GM18498 (cell line): ENCODE measurements around the gene RASL10B.
"Not testable (repeated sequence)": the region's sequence is repeated elsewhere in the genome, so short reads cannot be mapped to it uniquely, and the experiment has no call there.

Experiments
- ATAC-seq: cut with Tn5 transposase; IDR thresholded peaks from one replicate; pipeline ENCODE4 v1.9.1; 2021; ENCODE audit warnings: mild to moderate bottlenecking, moderate library complexity; ENCODE audit not compliant: unreplicated experiment

Gene RASL10B

GRCh38 chr17:35740997-35741931, 9.8 kb downstream of the RASL10B start:
- ATAC-seq, result no peak

GRCh38 chr17:35742496-35742895, 11.1 kb downstream of the RASL10B start:
- no peak for ATAC-seq

- no peak for ATAC-seq
Observed at GRCh38 chr17:35742896-35743477, 11.5 kb downstream of the RASL10B start.

- ATAC-seq, result no peak
Observed at GRCh38 chr17:35743626-35744328, 12.3 kb downstream of the RASL10B start.

- ATAC-seq, result no peak
Observed at GRCh38 chr17:35744830-35745229, 13.4 kb downstream of the RASL10B start.

GRCh38 chr17:35745246-35745645, 13.8 kb downstream of the RASL10B start:
- no peak for ATAC-seq

GRCh38 chr17:35745749-35746320, 14.4 kb downstream of the RASL10B start:
- no peak for ATAC-seq

- ATAC-seq, result peak; percentile 51
Observed at GRCh38 chr17:35747540-35748017, 16.1 kb downstream of the RASL10B start.

- no peak for ATAC-seq
Observed at GRCh38 chr17:35748341-35748841, 17.0 kb downstream of the RASL10B start.

- ATAC-seq, result no peak
Observed at GRCh38 chr17:35748979-35749378, 17.5 kb downstream of the RASL10B start.

- ATAC-seq, result no peak
Observed at GRCh38 chr17:35749560-35750412, 18.3 kb downstream of the RASL10B start.

GRCh38 chr17:35750526-35751395, 19.3 kb downstream of the RASL10B start:
- ATAC-seq, result no peak

- ATAC-seq, result not testable (repeated sequence)
Observed at GRCh38 chr17:35751541-35751940, 20.1 kb downstream of the RASL10B start.

GRCh38 chr17:35752471-35752870, 21.0 kb downstream of the RASL10B start:
- ATAC-seq, result no peak

GRCh38 chr17:35752945-35753764, 21.7 kb downstream of the RASL10B start, which contains the start of gene GAS2L2:
Gene GAS2L2, minus strand, starts transcription at chr17:35753239. Its CDS starts 389 bp downstream, at chr17:35752850.
- ATAC-seq, result no peak

- ATAC-seq, result no peak
Observed at GRCh38 chr17:35757243-35757642, 25.8 kb downstream of the RASL10B start.

GRCh38 chr17:35760587-35760986, 29.1 kb downstream of the RASL10B start, which contains the start of gene C17orf50:
Gene C17orf50, plus strand, starts transcription at chr17:35760887. Its CDS starts 55 bp downstream, at chr17:35760942.
- no peak for ATAC-seq

GRCh38 chr17:35761601-35762000, 30.2 kb downstream of the RASL10B start:
- no peak for ATAC-seq
